ENCODE measurements around the gene ACSS1. TPM values are rescaled to one million over a fixed set of nuclear protein-coding genes. Genes with fewer than 3 reads are reported as not detected.

Gene ACSS1
- total RNA-seq, 1 experiment from 2014 or later: 0.61 TPM

DNA sequence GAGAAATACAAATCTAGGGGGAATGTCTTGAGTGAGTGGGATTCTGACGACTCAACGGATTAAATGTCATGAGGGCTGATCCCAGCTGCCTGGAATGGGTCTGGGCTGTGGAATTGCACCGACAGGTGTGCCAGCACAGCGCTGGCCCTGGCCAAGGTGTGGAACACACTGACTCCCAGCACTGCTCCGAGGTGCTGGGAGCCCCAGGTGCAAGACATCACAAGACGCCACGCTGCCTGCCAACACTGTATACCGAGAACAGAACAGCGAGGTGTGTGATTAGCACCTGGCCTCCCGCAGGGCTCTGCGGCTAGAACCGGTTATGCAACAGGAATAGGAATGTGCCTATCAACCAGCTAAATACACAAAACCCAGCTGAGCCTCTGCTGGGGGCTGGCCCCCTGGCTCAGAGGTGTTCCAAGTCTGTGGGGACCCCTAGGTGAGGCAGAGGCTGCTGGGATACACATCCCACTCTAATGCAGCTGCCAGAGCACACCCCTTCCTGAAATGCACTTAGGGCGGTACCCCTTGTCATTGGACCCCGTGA lies 40.6 kb downstream of the ACSS1 start:
- Histone ChIP-seq H3K9ac (ENCODE audit: extremely low read depth, insufficient read length, low read length) (no peak overlapping the region), H3K4ac (ENCODE audit: low read depth, low read length) (no peak overlapping the region), H3K27ac (ENCODE audit: insufficient read length, low read depth, low read length) (no peak overlapping the region), H3K4me2 (ENCODE audit: insufficient read depth, insufficient read length, low read length) (no peak overlapping the region), H2AFZ (ENCODE audit: low read length) (no peak overlapping the region), H4K91ac (ENCODE audit: insufficient read length, low read depth, low read length) (no peak overlapping the region), H2BK5ac (ENCODE audit: insufficient read length, low read length) (no peak overlapping the region), H2BK12ac (ENCODE audit: insufficient read length, low read depth, low read length) (no peak overlapping the region), H3K79me1 (ENCODE audit: insufficient read depth, low read depth, low read length, poor library complexity, severe bottlenecking) (no peaks in the 10 kb centered on the region), H3K23me2 (ENCODE audit: insufficient read length, low read depth, low read length, poor library complexity, severe bottlenecking) (no peaks in the 10 kb centered on the region), H2BK15ac (ENCODE audit: low read depth, low read length) (no peak overlapping the region), H3K79me2 (ENCODE audit: insufficient read depth, low read length) (no peaks in the 10 kb centered on the region), H3K27me3 (ENCODE audit: insufficient read depth, low read length) (no peaks in the 10 kb centered on the region), H3T11ph (ENCODE audit: low read length) (no peak overlapping the region), H3K14ac (ENCODE audit: insufficient read depth, low read length) (no peak overlapping the region), H4K5ac (ENCODE audit: insufficient read length, low read depth, low read length) (no peak overlapping the region), H4K8ac (replicated peaks; ENCODE audit: insufficient read length, low read depth, low read length) (no peak overlapping the region), H3K56ac (ENCODE audit: insufficient read length, low read depth, low read length) (no peak overlapping the region), H3K18ac (ENCODE audit: insufficient read length, low read depth, low read length) (no peak overlapping the region), H4K20me1 (ENCODE audit: control insufficient read depth, insufficient read depth, insufficient read length) (no peaks in the 10 kb centered on the region), H3K4me1 (ENCODE audit: insufficient read depth, low read length) (no peaks in the 10 kb centered on the region; the same call in 1 of the 2 replicates), H3K23ac (ENCODE audit: insufficient read length, low read depth, low read length) (no peak overlapping the region), H3K9me3 (ENCODE audit: control insufficient read depth, low read depth, low read length) (no peaks in the 10 kb centered on the region), H2BK20ac (ENCODE audit: low read depth, low read length, poor library complexity, severe bottlenecking) (no peak overlapping the region), H2BK120ac (ENCODE audit: low read depth, low read length, poor library complexity, severe bottlenecking) (no peak overlapping the region), H2AK5ac (ENCODE audit: insufficient read length, low read length) (no peak overlapping the region)
- TF ChIP-seq, protein P1, sequence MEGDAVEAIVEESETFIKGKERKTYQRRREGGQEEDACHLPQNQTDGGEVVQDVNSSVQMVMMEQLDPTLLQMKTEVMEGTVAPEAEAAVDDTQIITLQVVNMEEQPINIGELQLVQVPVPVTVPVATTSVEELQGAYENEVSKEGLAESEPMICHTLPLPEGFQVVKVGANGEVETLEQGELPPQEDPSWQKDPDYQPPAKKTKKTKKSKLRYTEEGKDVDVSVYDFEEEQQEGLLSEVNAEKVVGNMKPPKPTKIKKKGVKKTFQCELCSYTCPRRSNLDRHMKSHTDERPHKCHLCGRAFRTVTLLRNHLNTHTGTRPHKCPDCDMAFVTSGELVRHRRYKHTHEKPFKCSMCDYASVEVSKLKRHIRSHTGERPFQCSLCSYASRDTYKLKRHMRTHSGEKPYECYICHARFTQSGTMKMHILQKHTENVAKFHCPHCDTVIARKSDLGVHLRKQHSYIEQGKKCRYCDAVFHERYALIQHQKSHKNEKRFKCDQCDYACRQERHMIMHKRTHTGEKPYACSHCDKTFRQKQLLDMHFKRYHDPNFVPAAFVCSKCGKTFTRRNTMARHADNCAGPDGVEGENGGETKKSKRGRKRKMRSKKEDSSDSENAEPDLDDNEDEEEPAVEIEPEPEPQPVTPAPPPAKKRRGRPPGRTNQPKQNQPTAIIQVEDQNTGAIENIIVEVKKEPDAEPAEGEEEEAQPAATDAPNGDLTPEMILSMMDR (conservative IDR thresholded peaks at IDR 0.05): no peak
- H3K27ac Mint-ChIP-seq: peak overlapping the region in 2 of 3 experiments; percentile 35 to 84; a peak in 5 of 7 replicates
- no CpG with 5 or more reads among the region's 14 CpGs for WGBS (ENCODE audit: extremely low coverage, insufficient read length, low lambda C conversion rate)
- H3K27me3 Mint-ChIP-seq (ENCODE audit: low read depth): peaks cover 11% of the 10 kb centered on the region
- H3K9me3 Mint-ChIP-seq: no peaks in the 10 kb centered on the region
- no peak overlapping the region for H3K4me3 Mint-ChIP-seq
- DNase-seq: peak; percentile 73
- no peaks in the 10 kb centered on the region for H3K36me3 Mint-ChIP-seq (ENCODE audit: insufficient read depth in 1 of 3, low read depth in 3 of 3)
- peaks cover 20 to 23% of the 10 kb centered on the region in 2 experiments for H3K4me1 Mint-ChIP-seq

Data from H9 (cell line).